Vagina (tissue), 2 donors: ENCODE data around the gene NPM1.

Experiments
- POLR2A ChIP-seq, 2 donors: fragments of 450-650 bp; IDR thresholded peaks; one replicate each; pipeline ENCODE4 v1.6.1; 2017; ENCODE audit warnings: antibody characterized with exemption in 2 of 2, mild to moderate bottlenecking in 2 of 2, moderate library complexity in 2 of 2
- TF ChIP-seq, protein P1 (sequence below), 3 experiments: fragments of 450-650 bp in 2 of 3; fragments of 200-600 bp in 1 of 3; sonication (generic) in 1 of 3; IDR thresholded peaks; one replicate each; pipeline ENCODE4 v1.5.1; 2017 to 2019; ENCODE audit warnings: antibody characterized with exemption in 3 of 3, mild to moderate bottlenecking in 2 of 3, moderate library complexity in 2 of 3

- TF ChIP-seq, protein P1, sequence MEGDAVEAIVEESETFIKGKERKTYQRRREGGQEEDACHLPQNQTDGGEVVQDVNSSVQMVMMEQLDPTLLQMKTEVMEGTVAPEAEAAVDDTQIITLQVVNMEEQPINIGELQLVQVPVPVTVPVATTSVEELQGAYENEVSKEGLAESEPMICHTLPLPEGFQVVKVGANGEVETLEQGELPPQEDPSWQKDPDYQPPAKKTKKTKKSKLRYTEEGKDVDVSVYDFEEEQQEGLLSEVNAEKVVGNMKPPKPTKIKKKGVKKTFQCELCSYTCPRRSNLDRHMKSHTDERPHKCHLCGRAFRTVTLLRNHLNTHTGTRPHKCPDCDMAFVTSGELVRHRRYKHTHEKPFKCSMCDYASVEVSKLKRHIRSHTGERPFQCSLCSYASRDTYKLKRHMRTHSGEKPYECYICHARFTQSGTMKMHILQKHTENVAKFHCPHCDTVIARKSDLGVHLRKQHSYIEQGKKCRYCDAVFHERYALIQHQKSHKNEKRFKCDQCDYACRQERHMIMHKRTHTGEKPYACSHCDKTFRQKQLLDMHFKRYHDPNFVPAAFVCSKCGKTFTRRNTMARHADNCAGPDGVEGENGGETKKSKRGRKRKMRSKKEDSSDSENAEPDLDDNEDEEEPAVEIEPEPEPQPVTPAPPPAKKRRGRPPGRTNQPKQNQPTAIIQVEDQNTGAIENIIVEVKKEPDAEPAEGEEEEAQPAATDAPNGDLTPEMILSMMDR (IDR thresholded peaks at IDR 0.05) = no peak
- no peak for TF ChIP-seq POLR2A (IDR thresholded peaks at IDR 0.05)
Measured at GRCh38 chr5:171437286-171437821, 49.7 kb downstream of the NPM1 start.
